H9 (cell line): ENCODE data around the gene MINDY4B. TPM values are rescaled to one million over a fixed set of nuclear protein-coding genes. Genes with fewer than 3 reads are reported as not detected.

Experiments used
- DNase-seq: peaks from one replicate; pipeline ENCODE4 v3.0.0-alpha.2; 2017
- H2AFZ ChIP-seq: one replicate; pipeline ENCODE4 v1.6.1; 2013; ENCODE audit warnings: mild to moderate bottlenecking, low read length, control low read depth, moderate library complexity
- H2AK5ac ChIP-seq: 2 replicates; pipeline ENCODE4 v1.6.1; 2013; ENCODE audit warnings: low read length, control low read depth, mixed read lengths; ENCODE audit not compliant: insufficient read length
- H2BK120ac ChIP-seq: one replicate; pipeline ENCODE4 v1.6.1; 2013; ENCODE audit warnings: low read depth, mild to moderate bottlenecking, low read length, control low read depth, inconsistent platforms; ENCODE audit not compliant: poor library complexity, severe bottlenecking
- H2BK12ac ChIP-seq: 2 replicates; pipeline ENCODE4 v1.6.1; 2013; ENCODE audit warnings: low read length, control low read depth, mixed read lengths, low read depth; ENCODE audit not compliant: insufficient read length
- H2BK15ac ChIP-seq: 2 replicates; pipeline ENCODE4 v1.6.1; 2013; ENCODE audit warnings: low read depth, low read length, control low read depth
- H2BK20ac ChIP-seq: one replicate; pipeline ENCODE4 v1.6.1; 2013; ENCODE audit warnings: low read depth, mild to moderate bottlenecking, low read length, control low read depth, inconsistent platforms; ENCODE audit not compliant: poor library complexity, severe bottlenecking
- H2BK5ac ChIP-seq: 2 replicates; pipeline ENCODE4 v1.6.1; 2013; ENCODE audit warnings: low read length, control low read depth, mixed read lengths; ENCODE audit not compliant: insufficient read length
- H3K14ac ChIP-seq: 2 replicates; pipeline ENCODE4 v1.6.1; 2013; ENCODE audit warnings: low read length, control low read depth; ENCODE audit not compliant: insufficient read depth
- H3K18ac ChIP-seq: 2 replicates; pipeline ENCODE4 v1.6.1; 2013; ENCODE audit warnings: low read depth, mild to moderate bottlenecking, mixed read lengths, low read length, control low read depth; ENCODE audit not compliant: insufficient read length
- H3K23ac ChIP-seq: 2 replicates; pipeline ENCODE4 v1.6.1; 2013; ENCODE audit warnings: low read length, control low read depth, mixed read lengths, low read depth; ENCODE audit not compliant: insufficient read length
- H3K23me2 ChIP-seq: 2 replicates; pipeline ENCODE4 v1.6.1; 2013; ENCODE audit warnings: low read depth, mild to moderate bottlenecking, mixed read lengths, low read length, control low read depth; ENCODE audit not compliant: insufficient read length, poor library complexity, severe bottlenecking
- H3K27ac ChIP-seq: 2 replicates; pipeline ENCODE4 v1.5.1; 2013; ENCODE audit warnings: low read length, control low read depth, mixed read lengths, low read depth; ENCODE audit not compliant: insufficient read length
- H3K27me3 ChIP-seq: 2 replicates; pipeline ENCODE4 v1.6.1; 2013; ENCODE audit warnings: low read length, control low read depth, inconsistent platforms; ENCODE audit not compliant: insufficient read depth
- H3K4ac ChIP-seq: 2 replicates; pipeline ENCODE4 v1.6.1; 2013; ENCODE audit warnings: low read depth, mild to moderate bottlenecking, control low read depth, inconsistent platforms, low read length, moderate library complexity
- H3K4me1 ChIP-seq: 2 replicates; pipeline ENCODE4 v1.6.1; 2013; ENCODE audit warnings: low read length, control low read depth, inconsistent platforms; ENCODE audit not compliant: insufficient read depth
- H3K4me2 ChIP-seq: 2 replicates; pipeline ENCODE4 v1.6.1; 2013; ENCODE audit warnings: low read length, control low read depth, mixed read lengths; ENCODE audit not compliant: insufficient read length, insufficient read depth
- H3K56ac ChIP-seq: 2 replicates; pipeline ENCODE4 v1.6.1; 2013; ENCODE audit warnings: low read depth, mild to moderate bottlenecking, mixed read lengths, low read length, control low read depth; ENCODE audit not compliant: insufficient read length
- H3K79me1 ChIP-seq: 2 replicates; pipeline ENCODE4 v1.6.1; 2013; ENCODE audit warnings: low read depth, mild to moderate bottlenecking, moderate library complexity, low read length, control low read depth, inconsistent platforms; ENCODE audit not compliant: insufficient read depth, poor library complexity, severe bottlenecking
- H3K79me2 ChIP-seq: 2 replicates; pipeline ENCODE4 v1.6.1; 2013; ENCODE audit warnings: low read length, control low read depth, inconsistent platforms; ENCODE audit not compliant: insufficient read depth
- H3K9ac ChIP-seq: 2 replicates; pipeline ENCODE4 v1.6.1; 2013; ENCODE audit warnings: low read length, control low read depth, mixed read lengths; ENCODE audit not compliant: insufficient read length; ENCODE audit errors: extremely low read depth
- H3K9me3 ChIP-seq: one replicate; pipeline ENCODE4 v1.6.1; 2013; ENCODE audit warnings: low read depth, low read length, inconsistent platforms; ENCODE audit not compliant: control insufficient read depth
- H3T11ph ChIP-seq: one replicate; pipeline ENCODE4 v1.6.1; 2013; ENCODE audit warnings: mild to moderate bottlenecking, low read length, control low read depth, inconsistent platforms
- H4K20me1 ChIP-seq: one replicate; pipeline ENCODE4 v1.6.1; 2013; ENCODE audit not compliant: control insufficient read depth, insufficient read length, insufficient read depth
- H4K5ac ChIP-seq: 2 replicates; pipeline ENCODE4 v1.6.1; 2013; ENCODE audit warnings: low read depth, mild to moderate bottlenecking, mixed read lengths, low read length, control low read depth; ENCODE audit not compliant: insufficient read length
- H4K8ac ChIP-seq: replicated peaks from 2 replicates; pipeline ENCODE4 v1.6.1; 2013; ENCODE audit warnings: low read length, control low read depth, mixed read lengths, low read depth; ENCODE audit not compliant: insufficient read length
- H4K91ac ChIP-seq: 2 replicates; pipeline ENCODE4 v1.6.1; 2013; ENCODE audit warnings: low read depth, mild to moderate bottlenecking, moderate library complexity, mixed read lengths, low read length, control low read depth; ENCODE audit not compliant: insufficient read length
- H3K27ac Mint-ChIP-seq, 3 experiments: 2 replicates in 2 of 3; 3 replicates in 1 of 3; pipeline ENCODE4 v1.8.0; 2020 to 2021; ENCODE audit warnings: mixed read lengths in 3 of 3, mild to moderate bottlenecking in 1 of 3, moderate library complexity in 1 of 3
- H3K27me3 Mint-ChIP-seq: 2 replicates; pipeline ENCODE4 v1.8.0; 2021; ENCODE audit warnings: low read depth, mild to moderate bottlenecking, moderate library complexity, mixed read lengths
- H3K36me3 Mint-ChIP-seq, 3 experiments: 2 replicates in 2 of 3; 3 replicates in 1 of 3; pipeline ENCODE4 v1.8.0; 2020 to 2021; ENCODE audit warnings: low read depth in 3 of 3, mixed read lengths in 3 of 3; ENCODE audit not compliant: insufficient read depth in 1 of 3
- H3K4me1 Mint-ChIP-seq, 2 experiments: 2 replicates each; pipeline ENCODE4 v1.8.0; 2020; ENCODE audit warnings: mixed read lengths in 2 of 2
- H3K4me3 Mint-ChIP-seq, 2 experiments: 2 replicates in 1 of 2; 3 replicates in 1 of 2; pipeline ENCODE4 v1.8.0; 2020 to 2021; ENCODE audit warnings: mild to moderate bottlenecking in 2 of 2, mixed read lengths in 2 of 2, moderate library complexity in 1 of 2
- H3K9me3 Mint-ChIP-seq, 2 experiments: 2 replicates in 1 of 2; 3 replicates in 1 of 2; pipeline ENCODE4 v1.8.0; 2020; ENCODE audit warnings: mild to moderate bottlenecking in 2 of 2, mixed read lengths in 2 of 2, moderate library complexity in 1 of 2
- CTCF ChIP-seq: fragments of 200-600 bp; sonication (generic); conservative IDR thresholded peaks from 3 replicates; pipeline ENCODE4 v1.8.0; 2021; ENCODE audit warnings: antibody characterized with exemption, mild to moderate bottlenecking
- WGBS: extraction: QIAGEN DNeasy Blood & Tissue Kit; methylation state at CpG from one replicate; pipeline ENCODE4 v1.1.7; 2013; ENCODE audit warnings: missing lambda C conversion rate, low lambda C conversion rate, mixed read lengths; ENCODE audit not compliant: insufficient read length; ENCODE audit errors: extremely low coverage; 5-methylcytosine and 5-hydroxymethylcytosine counted together
- total RNA-seq: library from RNA; stranded (reverse); gene quantifications from 2 replicates; pipeline ENCODE4 v1.2.1, GENCODE V29; 2021

MINDY4B gene
- total RNA-seq, 1 experiment from 2014 or later = not detected

GRCh38 chr3:150870406-150870805, 34.8 kb downstream of the MINDY4B start:
- Histone ChIP-seq H3T11ph (no peak overlapping the region), H4K5ac (no peak overlapping the region), H3K27ac (no peak overlapping the region), H2BK5ac (no peak overlapping the region), H4K8ac (no peak overlapping the region), H3K9me3 (no peaks in the 10 kb centered on the region), H2AFZ (no peak overlapping the region), H3K4me2 (no peak overlapping the region), H3K56ac (no peak overlapping the region), H2AK5ac (no peak overlapping the region), H4K91ac (no peak overlapping the region), H2BK20ac (no peak overlapping the region), H3K14ac (no peak overlapping the region), H2BK12ac (no peak overlapping the region), H2BK15ac (no peak overlapping the region), H3K79me2 (no peaks in the 10 kb centered on the region), H3K79me1 (no peaks in the 10 kb centered on the region), H3K4me1 (no peaks in the 10 kb centered on the region), H3K23ac (no peak overlapping the region), H3K9ac (no peak overlapping the region), H3K27me3 (no peaks in the 10 kb centered on the region), H4K20me1 (no peaks in the 10 kb centered on the region), H3K23me2 (no peaks in the 10 kb centered on the region), H3K18ac (no peak overlapping the region), H3K4ac (no peak overlapping the region), H2BK120ac (no peak overlapping the region)
- Mint-ChIP-seq H3K36me3 (no peaks in the 10 kb centered on the region; a peak in 2 of 7 replicates), H3K4me3 (no peak overlapping the region), H3K4me1 (no peaks in the 10 kb centered on the region), H3K27ac (no peak overlapping the region), H3K27me3 (peaks cover 1% of the 10 kb centered on the region; the same call in 1 of the 2 replicates), H3K9me3 (no peaks in the 10 kb centered on the region)
- TF ChIP-seq CTCF = no peak
- WGBS = no CpG with 5 or more reads among the region's 3 CpGs
- DNase-seq = no peak
